SH-SY5Y (cell line): ENCODE measurements around the gene C3orf62.

ENCODE experiments used
- GATA2 ChIP-seq: IDR thresholded peaks from 2 replicates; pipeline ENCODE4 v1.6.1; 2011; ENCODE audit warnings: mild to moderate bottlenecking, low read depth, low read length
- GATA3 ChIP-seq: IDR thresholded peaks from 2 replicates; pipeline ENCODE4 v1.6.1; 2011; ENCODE audit warnings: low read depth, mild to moderate bottlenecking, low read length, moderate library complexity

Gene C3orf62

GRCh38 chr3:49253512-49253911 is 23.5 kb downstream of the C3orf62 start:
- TF ChIP-seq GATA2 (no peak), GATA3 (no peak)

DNA sequence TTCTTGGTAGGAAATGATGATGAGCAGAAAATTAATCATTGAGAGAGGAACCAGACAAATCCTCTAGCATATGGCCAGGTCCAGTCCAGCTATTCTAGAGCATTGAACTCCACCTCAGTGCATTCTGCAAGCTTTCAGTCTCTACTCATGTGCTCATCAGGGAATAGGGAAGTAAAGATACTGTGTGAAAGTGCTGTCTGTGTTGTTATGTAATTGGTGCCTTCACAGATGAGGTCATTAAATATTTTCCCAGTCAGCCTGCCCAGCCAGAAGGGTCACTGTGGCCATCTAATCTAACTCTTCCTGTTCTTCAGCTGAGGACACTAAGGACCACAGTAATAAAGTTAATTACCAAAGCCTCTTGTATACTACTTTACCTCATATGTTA is 28.2 kb downstream of the C3orf62 start:
- TF ChIP-seq GATA3 (no peak), GATA2 (no peak)

DNA sequence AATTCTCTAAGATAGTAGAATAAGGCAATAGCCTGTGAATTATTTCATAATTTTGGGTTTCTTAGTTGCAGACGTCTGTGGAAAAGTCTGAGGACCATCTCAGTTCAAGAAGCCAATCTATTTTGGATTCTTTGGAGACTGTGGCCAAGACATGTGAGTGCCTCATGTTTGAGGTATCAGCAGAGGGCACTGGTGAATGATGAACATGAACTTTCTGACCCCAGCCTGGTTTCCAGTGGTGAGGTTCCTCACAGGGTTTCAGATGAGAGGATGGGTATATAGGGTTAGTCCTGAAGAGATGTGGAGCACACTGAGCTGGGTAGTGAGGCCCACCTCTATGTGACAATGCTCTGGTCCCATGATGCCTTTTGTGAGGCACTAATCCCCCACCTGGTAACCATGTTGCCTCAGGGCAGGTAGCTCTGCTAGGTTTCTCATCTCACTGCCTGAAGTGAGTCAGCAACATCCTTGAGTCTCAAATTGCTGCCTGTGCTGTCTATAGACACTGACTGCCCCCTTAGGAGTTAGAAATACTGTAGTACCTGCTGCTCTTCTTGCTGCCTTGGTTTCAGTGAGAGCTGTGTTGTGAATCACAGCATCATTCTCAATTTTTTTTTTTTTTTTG is 32.3 kb downstream of the C3orf62 start:
- TF ChIP-seq GATA3 = no peak

DNA sequence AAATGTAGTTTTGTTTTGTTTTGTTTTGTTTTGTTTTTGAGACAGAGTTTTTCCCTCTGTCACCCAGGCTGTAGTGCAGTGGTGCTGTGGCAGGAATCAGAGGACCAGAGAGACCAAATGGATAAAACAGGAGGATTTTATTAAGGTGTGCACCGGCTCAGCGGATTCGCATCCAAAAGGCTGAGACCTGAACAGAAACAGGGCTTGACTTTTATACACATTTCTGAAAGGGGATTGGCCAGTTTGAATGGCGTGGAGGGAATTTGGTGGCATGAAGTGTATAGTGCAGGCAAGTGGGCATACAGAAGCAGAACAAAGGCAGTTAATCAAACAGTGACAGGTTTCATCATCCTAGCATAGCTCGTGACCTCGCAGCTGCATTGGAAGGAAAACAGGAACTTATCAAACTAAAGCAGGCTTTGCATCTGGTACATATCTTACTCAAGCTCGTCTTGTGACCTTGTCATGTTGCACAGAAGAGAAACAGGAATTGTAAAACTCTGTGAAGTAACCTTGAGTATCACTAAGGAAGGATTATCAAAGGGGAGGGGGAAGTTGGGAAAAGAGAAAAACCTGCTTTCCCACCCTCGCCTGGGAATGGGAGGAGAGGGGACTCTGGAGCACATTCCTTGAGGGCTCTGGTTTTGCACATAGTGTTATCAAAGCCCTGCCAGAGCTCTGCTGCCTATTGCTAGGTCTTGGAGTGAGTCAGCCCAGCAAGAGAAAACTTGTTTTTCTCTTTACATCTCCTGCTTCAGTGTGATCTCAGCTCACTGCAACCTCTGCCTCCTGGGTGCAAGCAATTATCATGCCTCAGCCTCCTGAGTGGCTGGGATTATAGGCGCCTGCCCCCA is 38.5 kb downstream of the C3orf62 start:
- TF ChIP-seq GATA2 = no peak
- no peak for TF ChIP-seq GATA3

DNA sequence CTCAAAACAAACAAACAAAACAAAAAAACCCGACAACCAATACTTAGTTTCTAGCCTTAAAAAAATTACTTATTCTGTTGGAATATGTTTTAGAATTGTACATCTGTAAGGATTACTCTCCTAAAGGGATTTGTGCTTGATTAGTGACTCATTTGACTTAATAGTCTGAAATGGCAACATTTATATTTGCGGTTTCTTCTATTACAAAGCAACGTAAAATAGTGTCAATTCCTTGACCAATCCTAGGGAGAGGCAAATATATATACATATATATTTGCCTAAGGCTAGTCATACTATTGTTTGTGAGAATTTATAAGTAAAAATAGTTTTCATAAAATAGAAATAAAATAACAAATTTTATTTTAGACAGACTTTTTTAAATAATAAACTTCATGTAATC is 39.7 kb downstream of the C3orf62 start:
- TF ChIP-seq GATA2 = no peak
- no peak for TF ChIP-seq GATA3

GRCh38 chr3:49236226-49236625 is 40.8 kb downstream of the C3orf62 start:
- no peak for TF ChIP-seq GATA3
- no peak for TF ChIP-seq GATA2

GRCh38 chr3:49222002-49222401 is 55.0 kb downstream of the C3orf62 start:
- no peak for TF ChIP-seq GATA2

GRCh38 chr3:49219132-49219531 is 57.9 kb downstream of the C3orf62 start:
- TF ChIP-seq GATA2 (no peak), GATA3 (no peak)
